HG03108 (cell line): ENCODE results near the gene IGSF9B.
A peak's percentile ranks its signal among the peaks of the same experiment; 100 is the strongest.

Experiments used
- ATAC-seq: cut with Tn5 transposase; IDR thresholded peaks from one replicate; pipeline ENCODE4 v1.9.1; 2021; ENCODE audit warnings: moderate library complexity; ENCODE audit not compliant: unreplicated experiment

IGSF9B gene

DNA sequence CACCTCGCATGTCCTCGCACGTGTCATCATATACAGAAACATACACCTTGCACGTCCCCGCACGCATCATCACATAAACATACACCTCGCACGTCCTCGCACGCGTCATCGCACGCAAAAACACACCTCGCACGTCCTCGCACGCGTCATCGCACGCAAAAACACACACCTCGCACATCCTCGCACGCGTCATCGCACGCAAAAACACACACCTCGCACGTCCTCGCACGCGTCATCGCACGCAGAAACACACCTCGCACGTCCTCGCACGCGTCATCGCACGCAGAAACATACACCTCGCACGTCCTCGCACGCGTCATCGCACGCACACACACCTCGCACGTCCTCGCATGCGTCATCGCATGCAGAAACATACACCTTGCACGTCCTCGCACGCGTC, 16.7 kb downstream of the IGSF9B start:
- ATAC-seq = no peak

DNA sequence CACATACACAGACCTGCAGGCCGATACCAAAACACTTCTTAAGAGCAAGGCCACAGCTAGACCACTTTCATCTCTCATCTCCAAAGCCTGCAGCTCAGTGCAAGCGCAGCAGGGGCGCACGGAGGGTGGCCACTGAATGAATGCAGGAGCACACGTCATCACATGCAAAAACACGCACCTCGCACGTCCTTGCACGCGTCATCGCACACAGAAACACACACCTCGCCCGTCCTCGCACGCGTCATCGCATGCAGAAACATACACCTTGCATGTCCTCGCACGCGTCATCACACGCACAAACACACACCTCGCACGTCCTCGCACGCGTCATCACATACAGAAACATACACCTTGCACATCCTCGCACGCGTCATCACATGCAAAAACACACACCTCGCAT, 17.2 kb downstream of the IGSF9B start:
- no peak for ATAC-seq

- no peak for ATAC-seq
Measured at GRCh38 chr11:133938166-133938565, 18.6 kb downstream of the IGSF9B start.

- ATAC-seq = no peak
Measured at GRCh38 chr11:133937468-133937867, 19.3 kb downstream of the IGSF9B start.

- ATAC-seq = no peak
Measured at GRCh38 chr11:133937015-133937414, 19.8 kb downstream of the IGSF9B start.

DNA sequence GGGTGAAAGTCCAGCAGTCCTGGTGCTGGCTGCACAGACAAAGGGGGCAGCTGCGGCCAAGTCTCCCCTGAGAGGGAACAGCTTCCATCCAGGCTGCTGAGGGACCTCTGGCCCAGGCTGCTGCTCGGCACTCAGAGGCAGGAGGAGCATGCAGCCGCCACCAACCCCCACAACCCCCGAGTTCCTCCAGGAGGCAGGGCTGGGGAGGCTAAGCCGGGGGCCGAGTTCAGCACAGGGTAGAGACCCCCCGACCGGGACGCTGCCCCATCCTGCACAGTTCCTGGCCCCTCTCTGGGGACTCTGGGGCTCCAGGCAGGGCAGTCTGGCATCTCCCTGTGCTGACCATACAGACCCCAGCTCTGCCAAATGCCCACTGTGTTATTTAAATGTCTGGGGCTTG, 20.2 kb downstream of the IGSF9B start:
- no peak for ATAC-seq

GRCh38 chr11:133936136-133936535, 20.6 kb downstream of the IGSF9B start:
- ATAC-seq = no peak

GRCh38 chr11:133935551-133935910, 21.2 kb downstream of the IGSF9B start:
- no peak for ATAC-seq

GRCh38 chr11:133934599-133935550, 21.9 kb downstream of the IGSF9B start:
- no peak for ATAC-seq

DNA sequence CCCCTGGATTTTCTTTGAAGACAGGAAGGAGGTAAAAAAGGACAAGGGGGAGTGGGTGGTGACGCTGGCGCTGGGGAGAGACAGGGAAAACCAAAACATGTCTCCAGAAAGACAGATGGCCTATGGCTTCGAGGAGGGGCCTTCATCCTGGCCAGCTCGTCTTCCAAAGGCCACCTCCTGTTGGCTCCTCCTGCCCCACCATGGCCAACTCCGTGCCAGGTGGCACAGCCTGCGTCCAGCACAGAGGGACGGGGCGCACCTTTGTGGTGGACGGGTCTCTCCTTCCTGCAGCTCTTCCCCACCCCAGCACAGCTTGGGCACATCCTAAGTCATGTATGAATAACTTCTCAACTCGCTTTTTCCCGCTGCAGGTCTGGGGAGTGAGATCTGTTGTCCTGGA, 22.7 kb downstream of the IGSF9B start:
- ATAC-seq = no peak

DNA sequence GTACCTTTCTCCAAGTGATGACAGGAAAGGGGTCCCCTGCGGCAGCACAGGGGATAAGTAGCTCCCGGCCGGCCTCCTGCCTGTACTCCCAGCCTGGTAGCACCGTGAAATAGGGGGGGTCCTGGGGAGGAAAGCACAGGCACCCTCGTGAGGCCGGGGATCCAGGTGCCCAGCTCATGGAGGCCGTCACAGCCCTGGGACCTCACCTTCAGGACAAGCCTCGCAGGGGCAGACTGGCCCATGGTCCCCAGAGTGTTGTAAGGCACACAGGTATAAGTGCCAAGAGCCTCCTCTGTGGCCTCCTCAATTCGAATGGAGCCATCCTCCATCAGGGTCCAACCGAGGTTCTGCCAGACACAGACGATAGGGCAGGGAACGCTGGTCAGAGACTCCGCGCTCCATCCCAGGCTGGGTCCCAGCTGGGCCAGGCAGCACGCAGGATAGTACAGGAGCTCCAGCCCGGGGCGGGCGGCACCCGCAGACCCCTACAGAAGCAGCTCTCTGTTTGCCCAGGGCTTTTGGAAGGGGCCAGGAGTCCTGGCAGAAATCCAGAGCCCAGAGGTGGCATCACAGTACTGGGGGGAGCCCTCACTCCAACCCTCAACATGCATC, 25.2 kb downstream of the IGSF9B start:
- ATAC-seq = no peak

GRCh38 chr11:133930767-133931448, 25.9 kb downstream of the IGSF9B start:
- no peak for ATAC-seq

DNA sequence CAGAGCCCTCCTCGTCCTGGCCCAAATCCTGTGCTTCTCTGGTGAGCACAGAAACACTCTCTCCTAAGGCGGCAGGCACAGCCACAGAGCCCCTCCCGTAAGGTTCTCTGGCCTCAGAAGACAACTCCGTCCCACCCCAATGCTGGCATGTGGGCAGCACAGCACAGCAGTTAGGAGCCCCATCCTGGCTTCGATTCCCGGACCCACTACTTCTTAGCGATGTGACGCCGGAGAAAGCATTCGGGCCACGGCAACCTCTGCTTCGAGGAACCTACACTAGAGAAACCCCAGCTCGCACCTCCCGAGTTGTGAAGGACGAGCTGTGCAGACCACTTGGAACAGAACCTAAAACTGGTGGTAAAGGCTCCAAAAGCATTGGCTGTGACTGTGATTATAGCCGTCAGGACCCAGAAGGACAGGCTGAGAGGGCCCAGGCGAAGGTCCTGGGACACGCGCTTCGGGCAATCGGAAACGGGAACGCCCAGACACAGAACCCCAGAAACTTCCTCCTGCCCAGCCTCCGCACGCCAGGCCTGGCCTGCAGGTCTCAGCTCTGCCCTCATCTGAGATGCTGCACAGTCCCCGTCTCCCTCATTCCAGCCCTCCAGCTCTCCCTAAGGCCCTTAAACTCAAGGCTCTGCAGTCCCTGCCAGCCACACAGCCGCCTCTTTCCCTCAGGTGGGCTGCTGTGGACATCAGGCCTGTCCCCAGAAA, 26.6 kb downstream of the IGSF9B start:
- ATAC-seq = no peak

GRCh38 chr11:133929401-133930052, 27.2 kb downstream of the IGSF9B start:
- ATAC-seq = no peak

DNA sequence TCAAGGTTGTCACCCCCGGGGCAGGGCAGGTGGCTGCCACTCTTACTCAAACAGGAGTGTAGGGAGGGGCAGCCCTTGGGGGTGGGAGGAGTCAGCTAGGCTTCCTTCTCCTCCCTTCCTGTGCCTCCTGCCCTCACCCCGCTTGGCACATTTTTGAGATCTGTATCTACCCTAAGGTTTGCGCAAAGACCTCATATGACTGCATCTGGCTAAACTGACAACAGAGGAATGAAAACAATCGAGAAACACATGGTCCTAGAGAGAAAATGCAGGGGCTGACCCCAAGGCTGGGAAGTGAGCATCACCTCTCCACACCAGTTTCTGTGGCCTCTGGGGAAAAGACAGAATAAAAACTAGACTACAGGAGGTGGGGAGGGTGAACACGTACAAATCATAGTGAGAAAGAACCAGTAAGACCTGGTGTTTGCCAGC, 28.1 kb downstream of the IGSF9B start:
- ATAC-seq = no peak

DNA sequence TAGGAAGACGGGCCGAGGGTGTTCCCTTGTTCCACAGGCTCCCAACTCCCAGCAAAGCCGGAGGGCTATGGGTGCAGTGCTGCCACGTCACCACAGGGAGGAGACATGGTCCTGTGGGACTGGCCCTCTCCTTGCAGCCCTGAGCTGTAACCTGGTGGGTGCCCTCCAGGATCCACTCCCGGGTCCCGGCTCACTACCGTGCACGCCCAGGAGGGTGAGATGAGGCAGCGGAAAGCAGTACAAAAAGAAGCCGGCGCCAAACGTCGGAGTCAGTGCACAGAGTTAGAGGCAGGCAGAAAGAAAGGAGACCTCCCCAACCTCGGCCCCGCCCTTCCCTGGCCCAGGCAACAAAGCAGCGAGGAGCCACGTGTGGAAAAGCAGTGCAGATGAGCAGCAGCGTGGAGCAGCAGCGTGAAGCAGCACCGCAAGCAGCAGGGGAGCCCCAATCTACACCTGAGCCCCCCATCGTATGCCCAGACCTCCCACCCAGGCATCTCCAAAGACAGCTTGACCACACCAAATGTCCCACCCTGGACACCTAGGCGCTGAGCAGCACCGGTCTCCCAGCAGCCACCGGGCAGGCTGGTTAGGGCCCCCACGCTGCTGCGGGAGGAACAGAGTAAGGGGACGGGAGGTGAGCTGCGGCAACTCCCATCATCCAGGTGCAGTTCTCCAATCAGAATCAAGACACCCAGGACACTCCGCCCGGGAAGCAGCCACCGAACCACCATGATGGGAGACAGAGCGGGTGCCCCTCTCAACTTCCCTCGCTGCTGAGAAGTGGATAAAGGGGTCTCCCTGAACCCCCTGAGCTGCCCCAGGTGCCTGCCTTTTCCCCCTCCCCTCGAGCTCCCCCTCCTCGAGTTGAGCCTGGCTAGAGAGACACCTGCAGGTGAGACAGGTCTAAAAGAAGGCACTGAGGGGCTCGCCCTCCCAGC, 28.8 kb downstream of the IGSF9B start:
- peak; percentile 63 for ATAC-seq

GRCh38 chr11:133926466-133927246, 30.1 kb downstream of the IGSF9B start:
- ATAC-seq = no peak

- no peak for ATAC-seq
Measured at GRCh38 chr11:133925756-133926155, 31.0 kb downstream of the IGSF9B start.

GRCh38 chr11:133924661-133925060, 32.1 kb downstream of the IGSF9B start:
- no peak for ATAC-seq
